Measurements from ENCODE around the gene ENKD1. TPM values are rescaled to one million over a fixed set of nuclear protein-coding genes. Genes with fewer than 3 reads are reported as not detected.

The ENKD1 gene
- total and polyA plus RNA-seq, 2 experiments from 2014 or later = 10.2 to 16.0 TPM

- Histone ChIP-seq H4K20me1 (ENCODE audit: insufficient read depth, poor library complexity, severe bottlenecking) (no peaks in the 10 kb centered on the region), H3K4me2 (no peak overlapping the region), H3K27me3 (peaks cover 20% of the 10 kb centered on the region), H3K9me3 (ENCODE audit: low read depth) (no peaks in the 10 kb centered on the region), H2AFZ (no peak overlapping the region), H3K4me1 (ENCODE audit: insufficient read depth) (peaks cover 11% of the 10 kb centered on the region), H3K27ac (no peak overlapping the region), H3K4me3 (no peak overlapping the region), H3K36me3 (replicated peaks; ENCODE audit: insufficient read depth, low read depth) (no peaks in the 10 kb centered on the region), H3K79me2 (peaks cover 7% of the 10 kb centered on the region), H3K9me2 (replicated peaks; ENCODE audit: insufficient read depth) (no peaks in the 10 kb centered on the region)
- WGBS (ENCODE audit: low lambda C conversion rate, missing lambda C conversion rate) = 99% methylated on average over 18 of the region's 18 CpGs
- TF ChIP-seq EZH2 (IDR thresholded peaks at IDR 0.05; ENCODE audit: borderline replicate concordance) (no peak), EZH2phosphoT487 (IDR thresholded peaks at IDR 0.05; ENCODE audit: low read depth, severe bottlenecking, unreplicated experiment) (no peak), CTCF (IDR thresholded peaks at IDR 0.05; ENCODE audit: poor library complexity) (no peak)
- DNase-seq (ENCODE audit: low spot score) = no peak
These were observed 8.6 kb downstream of the ENKD1 start for GRCh38 chr16:67657751-67658518.

- Histone ChIP-seq H4K20me1 (ENCODE audit: insufficient read depth, poor library complexity, severe bottlenecking) (no peaks in the 10 kb centered on the region), H3K9me3 (ENCODE audit: low read depth) (no peaks in the 10 kb centered on the region), H2AFZ (no peak overlapping the region)
These were observed 9.4 kb downstream of the ENKD1 start for GRCh38 chr16:67657017-67657608.

GRCh38 chr16:67656344-67657016 lies 10.1 kb downstream of the ENKD1 start:
- no peak overlapping the region for H2AFZ ChIP-seq
- H3K4me1 ChIP-seq (ENCODE audit: insufficient read depth) = peaks cover 11% of the 10 kb centered on the region
- no peaks in the 10 kb centered on the region for H3K9me2 ChIP-seq (replicated peaks; ENCODE audit: insufficient read depth)
- no peak overlapping the region for H3K4me2 ChIP-seq
- H3K79me2 ChIP-seq = peaks cover 7% of the 10 kb centered on the region
- H3K36me3 ChIP-seq (replicated peaks; ENCODE audit: insufficient read depth, low read depth) = no peaks in the 10 kb centered on the region
- H3K9me3 ChIP-seq (ENCODE audit: low read depth) = no peaks in the 10 kb centered on the region
- no peak overlapping the region for H3K4me3 ChIP-seq
- 91% methylated on average over 9 of the region's 9 CpGs for WGBS (ENCODE audit: low lambda C conversion rate, missing lambda C conversion rate)
- no peak for DNase-seq (ENCODE audit: low spot score)
- H4K20me1 ChIP-seq (ENCODE audit: insufficient read depth, poor library complexity, severe bottlenecking) = no peaks in the 10 kb centered on the region
- H3K27me3 ChIP-seq = peaks cover 30% of the 10 kb centered on the region
- TF ChIP-seq CTCF (IDR thresholded peaks at IDR 0.05; ENCODE audit: poor library complexity) (no peak), EZH2phosphoT487 (IDR thresholded peaks at IDR 0.05; ENCODE audit: low read depth, severe bottlenecking, unreplicated experiment) (no peak), EZH2 (IDR thresholded peaks at IDR 0.05; ENCODE audit: borderline replicate concordance) (no peak)
- no peak overlapping the region for H3K27ac ChIP-seq

More at GRCh38 chr16:67657017-67657608, 9.4 kb downstream of the ENKD1 start:
- H3K79me2 ChIP-seq = peaks cover 7% of the 10 kb centered on the region
- peaks cover 23% of the 10 kb centered on the region for H3K27me3 ChIP-seq
- H3K4me3 ChIP-seq = no peak overlapping the region
- 97% methylated on average over 16 of the region's 16 CpGs for WGBS (ENCODE audit: low lambda C conversion rate, missing lambda C conversion rate)
- no peak overlapping the region for H3K27ac ChIP-seq
- no peaks in the 10 kb centered on the region for H3K36me3 ChIP-seq (replicated peaks; ENCODE audit: insufficient read depth, low read depth)
- no peaks in the 10 kb centered on the region for H3K9me2 ChIP-seq (replicated peaks; ENCODE audit: insufficient read depth)
- no peak for DNase-seq (ENCODE audit: low spot score)
- TF ChIP-seq CTCF (IDR thresholded peaks at IDR 0.05; ENCODE audit: poor library complexity) (no peak), EZH2 (IDR thresholded peaks at IDR 0.05; ENCODE audit: borderline replicate concordance) (no peak), EZH2phosphoT487 (IDR thresholded peaks at IDR 0.05; ENCODE audit: low read depth, severe bottlenecking, unreplicated experiment) (no peak)
- H3K4me2 ChIP-seq = no peak overlapping the region
- peaks cover 11% of the 10 kb centered on the region for H3K4me1 ChIP-seq (ENCODE audit: insufficient read depth)
